Kidney epithelial cell (primary cell): ENCODE data around the gene PPP2R1B. TPM values are rescaled to one million over a fixed set of nuclear protein-coding genes. Genes with fewer than 3 reads are reported as not detected.

Source experiments
- DNase-seq: peaks from one replicate; pipeline ENCODE4 v3.0.0-alpha.2; 2010; ENCODE audit warnings: low read depth
- H3K27me3 ChIP-seq: 2 replicates; pipeline ENCODE4 v1.6.0; 2011; ENCODE audit warnings: low read length; ENCODE audit not compliant: control insufficient read depth, insufficient read depth
- H3K36me3 ChIP-seq: 2 replicates; pipeline ENCODE4 v1.5.1; 2011; ENCODE audit warnings: low read length; ENCODE audit not compliant: control insufficient read depth, insufficient read depth
- H3K4me3 ChIP-seq: 2 replicates; pipeline ENCODE4 v1.5.1; 2011; ENCODE audit warnings: low read depth, mild to moderate bottlenecking, control low read depth, low read length
- CTCF ChIP-seq: IDR thresholded peaks from 2 replicates; pipeline ENCODE4 v1.5.1; 2011; ENCODE audit warnings: mild to moderate bottlenecking, moderate library complexity, low read length, control low read depth, inconsistent platforms; ENCODE audit not compliant: insufficient read depth, poor library complexity, severe bottlenecking
- total RNA-seq: library from RNA; depleted of rRNA; stranded (reverse); fragments of >200 nt; gene quantifications from 2 replicates; pipeline ENCODE4 v1.2.3, GENCODE V29; 2015

The PPP2R1B gene
- total RNA-seq, 1 donor from 2014 or later: 34.5 TPM

GRCh38 chr11:111762981-111763643 is 3.1 kb downstream of the PPP2R1B start:
- DNase-seq: no peak
- Histone ChIP-seq H3K27me3 (no peaks in the 10 kb centered on the region), H3K36me3 (peaks cover 1% of the 10 kb centered on the region), H3K4me3 (no peak overlapping the region)
- peak; percentile 2 for TF ChIP-seq CTCF

GRCh38 chr11:111762526-111762925 is 3.7 kb downstream of the PPP2R1B start:
- no peak for TF ChIP-seq CTCF
- no peak overlapping the region for H3K4me3 ChIP-seq
- no peaks in the 10 kb centered on the region for H3K27me3 ChIP-seq
- H3K36me3 ChIP-seq: peaks cover 1% of the 10 kb centered on the region
- DNase-seq: no peak

DNA sequence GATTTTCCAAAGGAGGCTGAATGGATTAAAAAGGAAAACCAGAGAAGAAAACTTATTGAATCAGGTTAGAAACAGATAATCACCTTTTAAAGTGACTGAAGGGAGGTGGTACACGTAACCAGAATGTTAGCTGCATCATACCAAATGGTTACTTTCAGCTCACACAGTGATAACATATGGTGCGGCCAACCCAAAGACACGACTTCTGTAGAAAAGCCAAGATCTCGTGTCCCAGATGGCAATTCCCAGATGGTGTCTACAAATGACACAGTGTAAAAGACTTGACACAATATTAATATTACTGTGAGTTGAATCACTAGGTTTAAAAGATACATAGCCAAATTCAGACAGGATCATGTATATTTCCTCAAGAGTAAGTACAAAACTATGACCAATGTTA is 5.2 kb downstream of the PPP2R1B start:
- H3K36me3 ChIP-seq: peaks cover 1% of the 10 kb centered on the region
- no peak for TF ChIP-seq CTCF
- no peak overlapping the region for H3K4me3 ChIP-seq
- DNase-seq: no peak
- H3K27me3 ChIP-seq: no peaks in the 10 kb centered on the region

DNA sequence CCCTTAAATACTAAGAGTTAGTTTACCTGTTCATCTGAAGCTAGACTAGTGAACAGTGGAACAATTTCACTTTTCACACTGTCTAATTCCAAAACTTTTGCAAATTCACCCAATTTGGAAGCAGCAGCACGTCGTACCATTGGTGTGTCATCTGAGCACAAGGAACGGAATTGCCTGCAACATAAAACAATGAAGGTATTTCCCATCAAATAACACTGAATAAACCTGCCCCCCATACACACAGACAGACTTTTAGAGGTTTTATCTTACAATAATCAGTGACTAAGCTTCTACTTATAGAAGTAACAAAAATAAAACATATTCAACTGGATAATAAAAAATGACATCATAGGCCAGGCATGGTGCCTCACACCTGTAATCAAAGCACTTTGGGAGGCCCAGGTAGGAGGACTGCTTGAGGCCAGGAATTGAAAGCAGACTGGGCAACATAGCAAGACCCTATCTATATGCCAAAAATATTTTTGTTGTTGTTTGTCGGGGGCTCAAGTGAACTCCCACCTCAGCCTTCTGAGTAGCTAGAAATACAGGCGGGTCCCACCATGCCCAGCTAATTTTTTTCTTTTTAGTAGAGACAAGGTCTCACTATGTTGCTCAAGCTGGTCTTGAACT is 6.3 kb downstream of the PPP2R1B start:
- TF ChIP-seq CTCF: no peak
- Histone ChIP-seq H3K27me3 (no peaks in the 10 kb centered on the region), H3K36me3 (peaks cover 1% of the 10 kb centered on the region), H3K4me3 (no peak overlapping the region)
- no peak for DNase-seq

DNA sequence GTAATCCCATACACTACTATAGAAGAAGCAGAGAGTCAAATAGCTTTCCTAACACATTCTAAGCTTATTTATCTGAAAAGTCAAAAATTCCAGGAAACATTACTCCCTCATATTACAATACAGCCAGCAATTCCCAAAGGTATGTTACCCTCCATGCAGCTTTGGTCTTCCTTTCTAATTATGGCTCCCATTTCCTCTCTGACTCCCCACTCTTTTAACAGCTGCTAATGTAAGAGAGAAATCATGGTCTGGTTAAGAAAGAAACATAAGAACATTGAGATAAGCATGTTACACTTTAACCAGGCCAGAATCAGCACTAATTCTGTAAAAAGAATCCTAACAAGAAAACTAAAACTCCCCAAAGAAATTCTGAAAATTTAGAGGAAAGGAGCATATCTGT is 6.8 kb downstream of the PPP2R1B start:
- DNase-seq: no peak
- H3K4me3 ChIP-seq: no peak overlapping the region
- TF ChIP-seq CTCF: no peak
- H3K36me3 ChIP-seq: peaks cover 1% of the 10 kb centered on the region
- H3K27me3 ChIP-seq: no peaks in the 10 kb centered on the region

GRCh38 chr11:111756097-111756496 is 10.1 kb downstream of the PPP2R1B start:
- no peak for DNase-seq
- Histone ChIP-seq H3K27me3 (no peaks in the 10 kb centered on the region), H3K36me3 (peaks cover 1% of the 10 kb centered on the region), H3K4me3 (no peak overlapping the region)
- no peak for TF ChIP-seq CTCF
